Left ventricle myocardium inferior (tissue), 1 donor: ENCODE data around the gene HIVEP2. TPM values are rescaled to one million over a fixed set of nuclear protein-coding genes. Genes with fewer than 3 reads are reported as not detected.

Experiments used
- DNase-seq: peaks from one replicate; pipeline ENCODE4 v3.0.0-alpha.2; 2020
- H3K27ac ChIP-seq: fragments of 200-600 bp; replicated peaks from 2 replicates; pipeline ENCODE4 v1.8.0; 2021
- H3K27me3 ChIP-seq: fragments of 200-600 bp; 2 replicates; pipeline ENCODE4 v1.8.0; 2021; ENCODE audit warnings: low read depth
- H3K36me3 ChIP-seq: fragments of 200-600 bp; 2 replicates; pipeline ENCODE4 v1.8.0; 2021
- H3K4me1 ChIP-seq: fragments of 200-600 bp; 2 replicates; pipeline ENCODE4 v1.8.0; 2021
- H3K4me3 ChIP-seq: fragments of 200-600 bp; 2 replicates; pipeline ENCODE4 v1.8.0; 2021; ENCODE audit warnings: mild to moderate bottlenecking, moderate library complexity
- H3K9me3 ChIP-seq: fragments of 200-600 bp; replicated peaks from 2 replicates; pipeline ENCODE4 v1.8.0; 2021
- CTCF ChIP-seq: fragments of 200-600 bp; IDR thresholded peaks from 2 replicates; pipeline ENCODE4 v1.8.0; 2021; ENCODE audit warnings: antibody characterized with exemption, mild to moderate bottlenecking, borderline replicate concordance
- intact Hi-C: fragments of 100-400 bp; cut with micrococcal nuclease; formaldehyde crosslinking; loops from one replicate; pipeline ENCODE4 v1.11.0; 2022
- total RNA-seq: library from RNA; stranded (reverse); fragmentation: NEBNext Ultra II Directional; extraction: Animal tissue kit (Norgen Biotek cat#: 25700); gene quantifications from one replicate; pipeline ENCODE4 v1.2.1, GENCODE V29; 2021
- donor health status: DM: no; HTN: yes; CAD: no; lungs with severe emphysema.

HIVEP2 gene
- total RNA-seq, 1 donor from 2014 or later, result 16.2 TPM

GRCh38 chr6:142884214-142885035 lies 60.6 kb downstream of the HIVEP2 start:
- Histone ChIP-seq H3K4me1 (peaks cover 60% of the 10 kb centered on the region), H3K36me3 (no peaks in the 10 kb centered on the region), H3K27me3 (no peaks in the 10 kb centered on the region), H3K27ac (peak overlapping the region; percentile 80), H3K4me3 (peak overlapping the region; percentile 61), H3K9me3 (no peaks in the 10 kb centered on the region)
- TF ChIP-seq CTCF, result no peak
- intact Hi-C loops, result no loop called here
- no peak for DNase-seq

- Histone ChIP-seq H3K4me1 (peaks cover 71% of the 10 kb centered on the region), H3K27me3 (no peaks in the 10 kb centered on the region), H3K4me3 (no peak overlapping the region), H3K27ac (no peak overlapping the region), H3K9me3 (no peaks in the 10 kb centered on the region), H3K36me3 (no peaks in the 10 kb centered on the region)
- TF ChIP-seq CTCF, result no peak
- intact Hi-C loops, result no loop called here
- no peak for DNase-seq
Measured at GRCh38 chr6:142883011-142883410, 62.0 kb downstream of the HIVEP2 start.

GRCh38 chr6:142881761-142882160 lies 63.2 kb downstream of the HIVEP2 start:
- intact Hi-C loops, result no loop called here
- Histone ChIP-seq H3K27ac (no peak overlapping the region), H3K36me3 (no peaks in the 10 kb centered on the region), H3K27me3 (no peaks in the 10 kb centered on the region), H3K4me1 (peaks cover 62% of the 10 kb centered on the region), H3K4me3 (no peak overlapping the region), H3K9me3 (no peaks in the 10 kb centered on the region)
- no peak for DNase-seq
- TF ChIP-seq CTCF, result no peak

- intact Hi-C loops, result no loop called here
- H3K27ac ChIP-seq, result no peak overlapping the region
- no peak for TF ChIP-seq CTCF
- H3K4me3 ChIP-seq, result no peak overlapping the region
- no peaks in the 10 kb centered on the region for H3K36me3 ChIP-seq
- H3K9me3 ChIP-seq, result no peaks in the 10 kb centered on the region
- DNase-seq, result no peak
- H3K27me3 ChIP-seq, result no peaks in the 10 kb centered on the region
- peaks cover 58% of the 10 kb centered on the region for H3K4me1 ChIP-seq
Measured at GRCh38 chr6:142881290-142881689, 63.7 kb downstream of the HIVEP2 start.

DNA sequence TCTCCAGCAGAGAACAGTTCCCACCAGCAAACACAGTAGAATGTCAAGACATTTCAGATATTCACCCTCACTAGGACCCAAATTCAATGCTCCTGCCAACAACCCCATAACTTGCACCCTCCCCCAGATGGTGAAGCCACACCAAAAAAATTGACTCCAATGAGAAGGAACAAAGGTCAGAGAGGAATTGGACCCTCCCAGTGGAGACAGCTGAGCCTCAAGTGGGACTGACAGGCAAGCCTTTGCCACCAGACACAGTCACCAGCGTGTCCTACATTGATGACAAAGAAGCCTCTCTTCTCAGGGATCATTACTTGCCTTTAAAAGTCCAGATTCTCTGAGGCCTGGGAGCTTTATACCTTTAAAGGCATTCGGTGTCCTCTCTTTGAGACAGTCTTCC lies 64.8 kb downstream of the HIVEP2 start:
- H3K27ac ChIP-seq, result no peak overlapping the region
- peaks cover 47% of the 10 kb centered on the region for H3K4me1 ChIP-seq
- intact Hi-C loops, result no loop called here

More for the DNA sequence above, 64.8 kb downstream of the HIVEP2 start:
- H3K36me3 ChIP-seq, result no peaks in the 10 kb centered on the region
- no peak for TF ChIP-seq CTCF
- H3K4me3 ChIP-seq, result no peak overlapping the region
- DNase-seq, result no peak
- H3K9me3 ChIP-seq, result no peaks in the 10 kb centered on the region
- no peaks in the 10 kb centered on the region for H3K27me3 ChIP-seq
